Activated CD8-positive, alpha-beta memory T cell treated with anti-CD3 and anti-CD28 coated beads, Interleukin-2, amount 50 U/mL, for 48 hours (primary cell): ENCODE results near the gene KCNC4.

Source experiments
- DNase-seq: peaks from one replicate; pipeline ENCODE4 v3.0.0-alpha.2; 2020

Gene KCNC4

DNA sequence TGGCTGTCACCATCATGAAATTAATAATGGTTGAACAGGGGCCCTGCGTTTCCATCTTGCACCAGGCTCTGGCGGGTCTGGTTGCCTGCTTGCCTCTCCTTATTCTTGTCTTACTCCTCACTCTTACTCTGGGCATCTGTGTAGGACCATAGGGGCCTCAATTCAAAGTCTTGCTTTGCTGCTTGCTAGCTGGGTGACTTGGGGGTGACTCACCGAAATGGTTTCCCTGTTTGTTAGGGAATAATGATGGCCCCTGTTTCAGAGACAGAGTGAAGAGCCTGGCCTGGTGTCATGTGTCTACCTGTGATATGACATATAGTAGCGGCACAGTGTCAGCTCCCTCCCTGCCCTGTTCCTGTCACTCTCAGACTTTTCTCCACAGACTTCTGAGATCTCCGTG, 24.6 kb downstream of the KCNC4 start:
- no peak for DNase-seq

DNA sequence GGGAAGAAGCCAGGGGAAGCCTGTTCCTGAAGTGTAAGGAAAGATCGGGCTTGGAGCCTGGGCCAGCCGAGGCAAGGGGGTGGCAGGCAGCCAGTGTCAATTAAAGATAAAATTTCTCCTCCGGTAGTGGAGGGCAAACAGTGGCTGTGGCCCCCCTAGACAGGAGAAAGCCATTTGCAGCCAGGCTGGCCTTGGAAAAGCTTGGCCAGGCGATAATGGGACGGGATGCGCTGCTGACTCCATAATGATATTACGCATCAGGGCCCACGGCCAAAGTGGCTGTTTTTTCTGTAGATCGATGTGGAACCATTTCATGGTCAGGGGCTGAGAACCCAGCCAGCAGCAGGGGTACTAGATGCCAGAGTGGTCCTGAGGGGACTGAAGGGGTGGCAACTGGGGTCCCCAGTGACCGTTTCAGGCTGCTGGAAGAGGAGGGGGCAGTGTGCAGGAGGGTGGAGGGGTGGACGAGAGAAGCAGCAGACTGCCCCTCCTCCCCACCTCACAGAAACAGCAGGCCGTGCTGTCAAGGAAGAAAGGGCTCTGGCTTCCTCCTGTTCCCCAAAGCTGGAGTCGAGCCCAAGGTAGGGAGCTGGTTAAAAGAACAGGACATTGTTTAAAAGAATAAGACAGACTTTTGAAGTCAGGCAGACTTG, 25.2 kb downstream of the KCNC4 start:
- DNase-seq, result no peak

DNA sequence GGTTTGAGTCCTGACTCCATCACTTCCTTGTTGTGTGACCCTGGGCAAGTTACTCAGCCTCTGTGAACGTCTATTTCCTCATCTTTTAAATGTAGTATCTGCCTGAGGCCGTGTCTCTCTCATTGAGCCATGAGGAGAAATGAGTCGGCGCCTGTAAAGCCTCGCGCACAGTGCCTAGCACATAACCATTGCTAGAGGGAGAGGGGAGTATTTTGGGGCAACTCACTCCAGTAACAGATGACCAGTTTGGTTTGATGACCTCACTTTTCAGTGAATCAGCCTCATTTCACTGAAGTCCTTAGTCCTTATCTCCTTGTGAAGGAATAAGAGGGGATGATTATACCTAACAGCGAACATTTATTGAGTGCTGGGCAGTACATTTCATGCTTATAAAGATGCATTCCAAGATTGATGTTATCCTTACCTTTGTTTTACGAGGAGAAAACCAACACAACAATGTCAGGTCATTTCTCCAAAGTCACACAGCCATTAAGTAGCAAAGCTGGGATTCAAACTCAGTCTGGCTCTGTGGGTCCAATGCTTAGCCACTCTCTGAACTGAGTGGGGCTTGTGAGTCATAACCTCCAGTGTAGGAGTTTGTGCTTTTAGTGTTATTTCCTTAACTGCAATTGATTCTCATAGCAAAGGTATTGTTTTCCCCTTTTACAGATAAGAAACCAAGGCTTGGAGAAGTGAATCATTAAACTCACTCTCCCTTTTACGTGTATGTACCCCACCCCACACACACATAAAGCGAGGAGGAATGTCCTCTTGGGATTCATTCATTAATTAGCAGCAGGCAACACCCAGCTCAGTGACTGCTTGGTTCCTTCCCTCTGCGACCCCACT, 25.9 kb downstream of the KCNC4 start:
- DNase-seq, result peak; percentile 80

DNA sequence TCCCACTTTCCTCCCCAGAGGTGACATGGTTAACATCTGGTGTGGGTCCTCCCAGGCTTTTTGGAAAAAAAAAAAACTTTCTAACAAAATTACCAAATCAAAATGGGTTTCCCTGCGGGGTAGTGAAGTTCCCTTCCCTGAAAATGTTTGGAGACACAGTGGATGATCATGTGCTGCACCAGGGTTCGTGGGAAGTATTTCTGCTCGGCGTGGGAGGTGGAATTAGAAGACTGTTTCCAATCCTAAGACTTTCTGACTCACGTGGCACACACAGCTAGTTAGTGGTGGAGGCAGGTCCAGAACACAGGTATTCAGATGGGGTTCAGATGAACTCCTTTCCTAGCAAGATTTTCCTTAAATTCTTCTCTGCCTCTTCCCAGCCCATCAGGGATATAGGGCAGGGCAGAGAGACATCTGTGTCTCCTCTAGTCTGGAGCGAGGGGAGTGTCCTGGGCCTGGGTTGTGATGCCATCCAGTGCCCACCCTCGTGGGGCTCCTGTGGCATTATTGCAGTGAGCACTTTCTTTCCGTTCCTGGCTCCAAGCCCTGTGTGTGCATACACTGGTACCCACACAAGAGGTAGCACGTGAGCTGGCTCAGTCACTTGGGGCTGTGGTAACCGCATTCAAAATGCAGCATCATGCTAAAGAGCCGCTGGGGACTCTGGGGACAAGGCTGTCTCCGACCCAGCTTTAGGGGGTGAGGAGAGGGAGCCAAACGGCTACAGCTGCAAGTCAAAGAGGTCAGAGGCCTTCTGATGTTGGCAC, 27.5 kb downstream of the KCNC4 start:
- no peak for DNase-seq

DNA sequence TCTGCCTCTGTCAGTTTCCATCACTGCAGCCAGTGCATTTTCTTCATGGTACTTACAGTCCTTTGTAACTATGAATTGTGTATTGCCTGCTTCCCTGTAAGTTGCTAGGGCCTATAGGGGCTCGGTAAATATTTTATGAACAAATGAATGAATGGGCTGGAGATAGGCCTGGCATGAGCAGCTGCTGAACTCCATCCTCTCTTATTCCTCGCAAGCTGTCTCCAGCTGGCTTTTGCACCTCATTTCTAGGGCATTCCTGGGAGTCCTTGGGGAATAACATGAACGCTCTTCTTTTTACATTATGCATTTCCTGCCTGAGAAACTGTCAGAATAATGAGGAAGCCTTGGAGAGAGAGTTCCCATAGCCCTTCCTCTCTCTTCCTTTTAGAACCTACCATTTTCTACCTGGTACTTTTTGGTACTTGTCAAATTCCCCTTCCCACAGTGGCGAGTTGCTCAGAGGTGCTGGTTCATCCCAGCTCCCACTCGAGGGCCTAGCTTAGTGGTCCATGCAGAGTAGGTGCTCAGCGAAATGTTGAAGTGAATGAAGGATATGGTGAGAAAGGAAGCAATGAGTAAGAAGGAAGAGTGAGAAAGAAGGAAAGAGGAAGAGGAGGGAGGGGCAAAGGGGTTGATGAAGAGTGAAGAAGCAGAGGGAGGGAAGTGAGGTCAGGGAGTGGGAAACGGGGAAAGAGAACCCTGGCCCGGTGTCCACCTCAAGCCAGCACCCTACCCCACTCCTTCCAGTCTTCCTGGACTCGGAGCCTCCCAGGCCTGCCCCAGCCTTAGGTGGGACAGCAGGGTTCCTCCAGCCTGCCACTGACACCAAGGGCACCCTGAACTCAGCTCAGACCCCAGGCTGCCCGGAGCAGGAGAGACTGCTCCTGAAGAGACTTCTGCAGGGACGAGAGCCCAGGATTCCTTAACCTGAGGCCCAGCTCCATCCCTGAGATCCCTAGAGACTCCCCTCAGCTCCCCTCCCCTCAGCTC, 29.6 kb downstream of the KCNC4 start:
- no peak for DNase-seq

DNA sequence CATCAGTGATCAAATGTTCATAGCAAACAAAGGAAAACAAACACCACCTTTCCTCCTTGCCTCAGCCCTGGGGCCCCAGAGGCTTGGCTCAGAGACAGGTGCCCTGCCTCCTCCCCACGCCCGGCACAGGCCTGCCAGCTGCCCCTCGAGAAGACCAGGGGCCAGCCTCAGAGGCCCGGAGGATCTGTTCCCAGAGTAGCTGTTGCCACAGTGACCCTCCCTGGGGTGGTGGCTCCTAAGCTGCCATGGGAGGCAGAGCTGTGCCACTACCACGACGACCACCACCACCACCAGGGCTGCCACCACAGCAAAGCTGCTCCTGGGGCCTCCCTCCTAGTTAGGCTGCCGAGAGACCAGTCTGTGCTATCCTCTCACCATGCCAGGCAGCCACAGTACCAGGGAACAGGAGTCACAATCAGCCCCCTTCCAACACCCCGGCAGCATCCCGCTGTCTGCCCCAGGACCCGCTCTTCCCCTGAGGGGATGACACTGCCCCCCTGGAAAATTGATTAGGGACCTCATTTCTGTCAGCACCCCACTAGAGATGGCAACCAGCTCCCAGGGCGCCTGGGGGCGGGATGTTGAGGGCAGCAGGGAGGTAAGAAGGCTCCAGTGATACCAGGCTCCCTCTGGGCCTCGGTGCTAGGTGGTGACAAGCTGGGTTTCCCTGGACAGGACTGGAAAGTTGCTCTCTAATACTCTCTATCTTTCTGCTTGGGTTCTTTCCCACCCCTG, 30.5 kb downstream of the KCNC4 start:
- DNase-seq, result no peak

DNA sequence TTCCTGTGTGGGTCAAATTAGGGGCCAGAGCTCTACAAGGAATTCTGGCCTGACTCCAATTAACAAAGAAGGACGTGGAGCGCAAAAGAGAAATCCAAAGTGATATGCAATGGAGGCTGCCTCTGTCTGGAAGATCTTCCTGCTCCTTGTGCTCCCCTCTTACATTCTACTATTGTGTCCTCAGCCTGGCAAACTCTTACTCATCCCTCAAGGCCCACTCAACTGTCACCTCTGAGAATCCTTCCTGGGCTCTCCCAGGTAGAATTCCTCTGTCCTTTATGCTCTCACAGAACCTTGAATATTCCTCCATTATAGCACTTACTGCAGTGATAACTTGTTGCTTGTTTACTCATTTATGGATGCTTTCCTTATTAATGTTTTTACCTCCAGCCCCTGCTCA, 31.4 kb downstream of the KCNC4 start:
- no peak for DNase-seq

DNA sequence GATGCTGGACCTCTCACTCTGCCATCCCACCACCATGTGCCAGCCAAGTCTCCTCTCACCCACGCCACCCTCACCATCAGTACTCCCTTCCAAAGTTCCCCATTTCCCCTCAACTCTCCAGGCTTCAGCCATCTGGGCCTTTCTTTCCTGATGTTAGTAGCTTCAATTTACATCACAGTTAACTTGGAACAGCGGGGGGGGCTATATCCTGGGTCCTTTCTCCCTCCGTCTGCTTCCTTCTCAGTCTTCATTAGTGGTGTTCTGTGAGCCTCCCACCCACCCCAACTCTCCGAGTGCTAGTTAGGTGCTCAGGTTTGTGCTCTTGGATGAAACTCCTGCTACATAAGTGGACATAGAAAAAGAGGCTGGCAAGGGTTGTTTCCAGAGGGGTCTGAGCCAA, 31.9 kb downstream of the KCNC4 start:
- no peak for DNase-seq

DNA sequence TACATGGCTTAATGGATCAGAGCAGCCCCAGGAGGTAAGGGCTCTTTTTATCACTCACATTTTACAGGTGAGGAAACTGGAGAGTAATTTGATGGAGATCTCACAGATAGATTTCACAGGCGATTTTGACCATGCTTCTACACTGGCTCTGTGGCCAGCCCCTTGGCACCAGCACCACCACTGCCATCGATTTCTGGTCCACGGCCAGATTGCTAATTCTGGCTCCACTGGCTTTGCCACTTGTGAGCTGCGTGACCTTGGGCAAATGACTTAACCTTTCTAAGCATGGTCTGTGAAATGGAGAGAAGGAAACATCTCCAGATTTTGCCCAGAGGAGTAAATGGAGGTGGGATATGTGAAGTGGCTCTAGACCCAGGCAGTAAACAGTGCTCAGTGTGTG, 32.6 kb downstream of the KCNC4 start:
- DNase-seq, result no peak

DNA sequence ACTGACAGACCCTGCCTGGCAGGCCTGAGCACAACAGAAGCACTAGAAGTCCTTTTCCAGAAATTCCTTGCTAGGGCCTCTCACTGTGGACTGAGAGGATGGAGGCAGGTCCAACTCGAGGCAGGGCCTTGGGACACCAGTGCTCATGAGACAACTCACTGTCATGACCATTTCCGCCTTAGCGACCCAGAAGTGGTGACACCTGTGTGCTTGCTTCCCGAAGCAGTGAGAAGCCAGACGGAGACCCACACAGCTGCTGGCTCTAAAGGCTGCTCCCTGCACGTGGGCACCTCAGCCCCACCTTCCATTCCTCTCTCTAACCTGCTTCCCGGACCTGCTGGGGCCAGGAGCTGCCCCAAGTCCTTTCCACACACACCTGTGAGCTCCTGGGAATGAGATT, 33.0 kb downstream of the KCNC4 start:
- DNase-seq, result no peak

DNA sequence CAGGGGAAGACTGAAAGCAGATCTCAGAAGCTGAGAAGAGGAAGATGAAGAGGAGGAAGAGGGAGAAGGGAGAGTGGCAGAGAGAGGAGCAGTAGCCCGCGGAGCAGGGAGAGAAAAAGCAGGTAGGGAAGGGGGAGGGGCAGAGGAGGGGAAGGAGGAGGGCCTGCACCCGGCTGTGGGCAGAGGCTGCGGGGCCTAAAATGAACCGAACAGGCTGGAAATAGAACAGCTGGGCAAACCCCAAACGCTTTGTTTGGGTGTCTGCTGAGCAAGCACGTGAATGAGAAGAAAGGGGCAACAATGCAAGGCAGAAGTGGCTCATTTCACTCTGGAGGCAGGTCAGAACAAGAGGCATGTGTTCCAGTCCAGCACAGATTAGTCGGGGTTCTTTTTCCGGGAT, 33.5 kb downstream of the KCNC4 start:
- no peak for DNase-seq

DNA sequence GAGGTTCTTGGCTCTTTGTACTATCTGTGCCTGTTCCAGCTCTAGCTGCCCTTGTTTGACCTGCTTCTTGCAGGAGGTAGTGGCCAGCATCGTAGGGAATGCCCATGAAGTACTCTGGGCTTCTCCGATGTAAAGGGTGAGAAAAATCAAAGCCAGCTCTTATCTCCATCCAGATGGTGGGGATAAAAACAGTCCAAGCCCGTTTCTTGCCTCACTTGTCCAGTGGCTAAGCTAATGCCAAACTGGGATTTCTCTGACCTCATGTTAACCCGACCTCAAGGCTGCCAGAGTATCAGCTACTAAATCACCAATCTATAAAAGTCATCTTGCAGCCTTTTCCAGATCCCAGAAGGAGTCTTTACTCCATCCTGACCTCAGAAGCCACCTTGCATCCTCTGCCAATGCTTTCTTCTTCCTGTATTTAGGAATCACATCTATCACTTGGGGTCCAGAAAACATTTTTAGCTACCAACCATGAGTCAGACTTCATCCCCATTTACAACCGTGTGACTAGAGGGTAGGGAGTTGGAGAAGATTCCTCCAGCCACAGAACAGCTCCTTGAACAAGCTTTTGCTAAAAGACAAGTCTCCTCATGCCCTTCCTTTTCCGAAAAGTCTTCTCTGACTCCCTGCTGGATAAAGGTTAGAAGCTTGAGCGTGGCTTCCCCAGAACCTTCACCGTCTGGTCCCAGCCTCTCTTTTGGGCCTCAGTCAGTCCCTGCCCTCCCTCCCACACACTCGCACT, 35.9 kb downstream of the KCNC4 start:
- DNase-seq, result no peak

DNA sequence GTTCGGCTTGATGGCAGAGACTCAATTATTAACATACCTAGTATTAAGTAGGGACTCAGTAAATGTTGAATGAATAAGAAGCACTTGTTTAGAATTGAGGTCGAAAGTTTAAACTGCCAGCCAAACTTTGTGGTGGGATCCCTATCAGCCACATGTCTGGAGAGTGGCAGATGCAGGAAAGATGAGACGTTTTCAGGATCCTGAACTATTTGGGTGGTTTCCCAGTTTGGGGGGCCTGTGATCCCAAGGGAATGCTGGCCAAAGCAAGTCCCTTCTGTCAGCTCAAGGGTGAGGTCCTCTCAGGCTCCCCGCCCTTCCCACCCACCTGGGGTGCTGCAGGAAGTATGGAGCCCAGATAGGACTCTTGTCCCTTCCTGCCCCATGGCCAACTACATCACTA, 38.6 kb downstream of the KCNC4 start:
- DNase-seq, result no peak

DNA sequence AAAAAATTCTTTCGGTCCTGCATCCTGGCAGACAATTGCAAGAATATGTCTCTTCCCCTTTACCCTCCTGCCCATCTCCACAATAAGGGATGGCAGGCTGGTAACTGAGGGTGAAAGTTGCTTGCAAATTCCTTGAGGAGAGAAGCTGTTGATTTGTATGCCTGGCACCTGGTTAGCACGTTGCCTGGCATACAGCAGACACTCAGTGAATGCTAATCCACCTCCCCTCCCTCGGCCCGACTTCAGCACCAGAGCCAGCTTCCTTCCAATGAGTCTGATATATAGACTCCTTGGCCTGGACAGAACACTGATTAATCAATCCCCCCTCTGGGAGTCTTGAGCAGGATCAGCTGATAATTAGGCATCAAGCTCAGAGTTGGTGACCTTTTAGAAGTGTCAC, 39.1 kb downstream of the KCNC4 start:
- no peak for DNase-seq

DNA sequence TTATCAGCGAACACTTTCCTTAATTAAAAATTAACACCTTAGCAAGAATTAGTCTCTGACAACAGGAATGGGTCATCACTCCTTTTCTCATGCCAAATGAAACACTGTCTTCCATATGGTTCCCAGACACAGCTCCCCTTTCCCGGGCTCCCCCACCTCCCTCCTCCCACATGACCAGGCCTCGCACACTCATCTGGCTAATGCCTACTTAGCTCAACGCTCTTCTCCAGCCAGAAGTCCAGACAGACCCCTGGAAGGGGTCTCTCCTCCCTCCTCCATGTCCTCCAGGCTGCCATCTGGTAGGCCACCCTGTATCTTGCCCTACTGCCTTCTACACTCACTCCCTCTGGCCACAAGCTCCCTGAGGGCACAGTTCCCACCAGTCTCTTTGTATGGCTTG, 39.9 kb downstream of the KCNC4 start:
- no peak for DNase-seq

DNA sequence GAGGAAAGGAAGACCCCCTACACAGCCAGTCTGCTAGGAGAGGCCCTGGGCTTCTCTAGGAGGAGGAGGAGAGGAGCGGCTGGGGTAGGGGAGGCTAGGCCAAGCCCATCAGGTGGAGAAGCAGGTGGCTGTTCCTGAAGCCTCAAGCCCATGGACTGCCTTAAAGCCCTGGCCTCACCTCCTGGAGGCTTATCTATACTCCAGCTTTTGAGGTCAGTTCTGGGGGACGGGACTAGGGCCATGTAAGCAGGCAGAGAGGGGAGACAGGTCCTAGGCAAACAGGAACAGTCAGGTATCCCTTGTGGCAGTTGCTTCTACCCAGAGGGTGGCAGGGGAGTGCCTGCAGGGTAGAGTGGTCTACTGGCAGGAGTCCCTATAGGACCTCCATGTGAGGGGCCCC, 40.6 kb downstream of the KCNC4 start:
- peak; percentile 25 for DNase-seq

DNA sequence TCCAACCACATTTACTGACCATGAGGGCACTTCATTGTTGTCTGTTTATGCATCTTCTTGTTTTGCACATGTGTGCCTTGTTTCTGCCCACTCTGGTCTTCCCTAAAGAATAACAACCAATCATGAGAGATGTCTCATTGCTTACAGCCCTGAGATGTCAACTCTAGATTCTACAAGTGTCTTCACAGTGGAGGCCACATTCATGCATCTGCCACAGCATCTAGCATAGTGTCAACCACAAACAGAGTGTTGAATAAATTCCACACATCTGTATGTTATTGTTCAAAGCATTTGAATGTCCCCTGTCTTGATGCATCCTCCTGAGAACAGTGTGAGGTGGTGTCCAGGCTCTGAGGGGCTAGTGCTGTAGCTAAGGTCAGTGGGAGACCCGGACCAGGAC, 43.1 kb downstream of the KCNC4 start:
- DNase-seq, result no peak

DNA sequence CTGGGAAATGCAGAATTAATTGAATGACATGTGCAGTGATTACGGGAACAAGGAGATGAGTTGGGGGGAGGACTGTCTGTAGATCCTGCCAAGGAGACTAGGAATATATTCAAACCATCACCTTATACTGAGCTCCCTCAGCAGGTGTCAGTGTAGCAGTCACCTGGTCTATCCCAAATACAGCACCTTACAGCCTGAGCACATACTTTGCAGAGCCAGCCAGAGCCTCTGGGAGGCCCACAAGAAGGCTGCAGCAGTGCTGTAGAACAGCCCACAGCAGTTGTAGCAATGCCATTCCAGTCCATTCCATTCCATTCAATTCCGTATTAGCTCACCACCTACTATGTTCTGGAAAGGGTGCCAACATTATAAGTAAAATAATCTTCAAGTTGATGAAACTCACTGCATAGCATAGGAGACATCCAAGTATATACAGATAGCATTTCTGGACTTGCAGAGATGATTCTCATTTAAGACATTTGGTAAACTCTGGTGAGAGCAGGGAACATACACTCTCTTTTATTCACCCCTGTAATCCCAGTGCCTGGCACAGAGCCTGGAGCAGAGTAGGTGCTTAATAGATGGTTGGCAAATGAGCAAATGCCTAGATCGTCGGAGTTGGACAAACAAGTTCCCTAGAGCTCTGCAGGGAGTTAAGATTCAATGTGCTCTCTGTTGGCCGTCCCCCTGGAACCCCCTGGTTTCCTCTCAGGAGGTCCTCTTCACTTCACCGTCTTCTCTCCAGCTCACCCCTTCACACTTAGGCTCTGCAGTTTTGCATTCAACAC, 44.7 kb downstream of the KCNC4 start:
- DNase-seq, result no peak

DNA sequence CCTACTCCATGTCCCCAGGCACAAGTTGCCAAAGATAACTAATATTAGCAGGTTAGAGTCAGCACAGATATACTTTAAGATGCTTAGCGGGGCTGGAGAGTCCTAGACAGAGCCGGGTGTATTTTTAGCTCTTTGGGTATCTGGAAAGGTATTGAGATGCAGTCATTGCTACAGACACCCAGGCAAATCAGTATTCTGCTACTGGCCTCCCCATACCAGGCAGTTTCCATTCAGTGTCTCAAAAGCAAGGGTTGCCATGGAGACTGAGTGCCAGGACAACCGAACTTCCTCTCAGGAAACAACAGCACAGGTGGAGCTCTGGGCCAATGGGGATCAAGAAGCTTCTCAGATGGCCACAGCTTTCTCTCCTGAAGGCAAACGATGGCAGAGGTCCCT, 45.3 kb downstream of the KCNC4 start:
- no peak for DNase-seq

DNA sequence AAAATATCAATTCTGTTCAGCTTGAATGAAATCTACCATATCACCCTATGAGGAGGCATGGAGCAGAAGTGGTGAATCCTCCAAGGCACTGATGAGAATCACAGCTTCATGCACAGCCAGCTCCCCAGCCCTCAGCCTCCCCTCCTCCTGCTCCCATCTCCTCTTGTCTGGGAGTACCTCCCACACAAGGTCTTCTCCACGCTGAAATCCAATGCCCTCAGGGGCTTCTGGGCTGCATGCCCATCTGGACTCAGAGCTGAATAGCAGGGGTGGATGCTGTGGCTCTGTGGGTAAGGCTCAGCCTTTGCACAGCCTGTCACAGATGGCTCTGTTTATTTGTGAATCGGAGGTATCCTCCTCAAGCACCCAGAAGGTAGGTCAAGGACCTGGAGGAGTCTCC, 48.6 kb downstream of the KCNC4 start:
- DNase-seq, result no peak
